Activated T-cell treated with anti-CD3 and anti-CD28 coated beads, Interleukin-2, amount 50 U/mL, for 1 hour (primary cell): Measurements from ENCODE around the gene APLP2.
"Not testable (repeated sequence)": the region's sequence is repeated elsewhere in the genome, so short reads cannot be mapped to it uniquely, and the experiment has no call there.

Source experiments
- DNase-seq: peaks from one replicate; pipeline ENCODE4 v3.0.0-alpha.2; 2020

APLP2 gene

GRCh38 chr11:130151196-130151595 is 81.5 kb downstream of the APLP2 start:
- DNase-seq = no peak

GRCh38 chr11:130156108-130157022 is 86.7 kb downstream of the APLP2 start:
- DNase-seq = no peak

- DNase-seq = no peak
Observed at GRCh38 chr11:130157101-130157500, 87.4 kb downstream of the APLP2 start.

GRCh38 chr11:130157840-130158239 is 88.1 kb downstream of the APLP2 start:
- DNase-seq = no peak

- DNase-seq = no peak
Observed at GRCh38 chr11:130159139-130159538, 89.4 kb downstream of the APLP2 start.

- DNase-seq = no peak
Observed at GRCh38 chr11:130159657-130160497, 90.2 kb downstream of the APLP2 start, which contains the start of gene ST14. Gene ST14 (plus strand): TSS chr11:130159782. CDS start chr11:130159980, 198 bp downstream.

GRCh38 chr11:130160498-130161155 is 90.9 kb downstream of the APLP2 start:
- no peak for DNase-seq

- DNase-seq = no peak
Observed at GRCh38 chr11:130161441-130162145, 91.9 kb downstream of the APLP2 start.

GRCh38 chr11:130162733-130163132 is 93.0 kb downstream of the APLP2 start:
- no peak for DNase-seq

- DNase-seq = no peak
Observed at GRCh38 chr11:130163346-130164220, 93.9 kb downstream of the APLP2 start.

GRCh38 chr11:130164221-130164570 is 94.5 kb downstream of the APLP2 start:
- DNase-seq = no peak

- DNase-seq = no peak
Observed at GRCh38 chr11:130165601-130166456, 96.1 kb downstream of the APLP2 start.

GRCh38 chr11:130166457-130166784 is 96.7 kb downstream of the APLP2 start:
- DNase-seq = no peak

GRCh38 chr11:130167146-130167545 is 97.5 kb downstream of the APLP2 start:
- no peak for DNase-seq

- no peak for DNase-seq
Observed at GRCh38 chr11:130168105-130168504, 98.4 kb downstream of the APLP2 start.

GRCh38 chr11:130170345-130170744 is 100.7 kb downstream of the APLP2 start:
- no peak for DNase-seq

- no peak for DNase-seq
Observed at GRCh38 chr11:130171534-130171933, 101.8 kb downstream of the APLP2 start.

GRCh38 chr11:130172001-130172400 is 102.3 kb downstream of the APLP2 start:
- DNase-seq = not testable (repeated sequence)

- DNase-seq = no peak
Observed at GRCh38 chr11:130174642-130175041, 104.9 kb downstream of the APLP2 start.

GRCh38 chr11:130175898-130176297 is 106.2 kb downstream of the APLP2 start:
- no peak for DNase-seq

- no peak for DNase-seq
Observed at GRCh38 chr11:130177782-130178181, 108.1 kb downstream of the APLP2 start.
